H1 (cell line): ENCODE data around the gene PPP1R14B. TPM values are rescaled to one million over a fixed set of nuclear protein-coding genes. Genes with fewer than 3 reads are reported as not detected.

Experiments used
- CTCF ChIA-PET: fragments of 300-600 bp; sonication (Branson Sonifier 250); formaldehyde crosslinking; loops from one replicate; lab custom pipeline; 2021; ENCODE audit not compliant: partially characterized antibody; lab: Charles Lee
- POLR2A ChIA-PET: fragments of 300-600 bp; sonication (Branson Sonifier 250); formaldehyde crosslinking; loops from one replicate; lab custom pipeline; 2021; ENCODE audit warnings: inconsistent platforms; ENCODE audit not compliant: partially characterized antibody; lab: Charles Lee
- DNase-seq, 2 experiments: peaks; one replicate each; pipeline versions ENCODE4 v3.0.0 to v3.0.0-alpha.2; 2010 to 2022; ENCODE audit warnings: low spot score in 2 of 2, low read depth in 1 of 2, mixed read lengths in 1 of 2
- FAIRE-seq: peaks from 2 replicates; lab custom pipeline; 2011; peaks lifted over from hg19 to GRCh38; lab: Jason Lieb, UNC
- H2AFZ ChIP-seq: 2 replicates; pipeline ENCODE4 v1.8.1; 2012; ENCODE audit warnings: low read length, inconsistent platforms
- H2AK5ac ChIP-seq: 2 replicates; pipeline ENCODE4 v1.6.1; 2013; ENCODE audit warnings: low read depth, low read length
- H2BK120ac ChIP-seq: replicated peaks from 2 replicates; pipeline ENCODE3; 2013; ENCODE audit warnings: low read depth, low read length, inconsistent platforms
- H2BK12ac ChIP-seq: 2 replicates; pipeline ENCODE4 v1.6.1; 2013; ENCODE audit warnings: low read depth, low read length
- H2BK15ac ChIP-seq: 2 replicates; pipeline ENCODE4 v1.6.1; 2013; ENCODE audit warnings: low read length
- H2BK20ac ChIP-seq: 2 replicates; pipeline ENCODE4 v1.6.1; 2013; ENCODE audit warnings: low read length
- H2BK5ac ChIP-seq: 2 replicates; pipeline ENCODE4 v1.6.1; 2013; ENCODE audit warnings: low read depth, low read length
- H3K14ac ChIP-seq: 2 replicates; pipeline ENCODE4 v1.6.1; 2013; ENCODE audit warnings: inconsistent platforms; ENCODE audit not compliant: insufficient read length
- H3K18ac ChIP-seq: 2 replicates; pipeline ENCODE4 v1.6.1; 2013; ENCODE audit warnings: low read length; ENCODE audit errors: extremely low read depth
- H3K23ac ChIP-seq: 2 replicates; pipeline ENCODE4 v1.6.1; 2013; ENCODE audit warnings: inconsistent platforms; ENCODE audit not compliant: insufficient read length
- H3K23me2 ChIP-seq: 2 replicates; pipeline ENCODE4 v1.6.1; 2013; ENCODE audit warnings: low read depth, low read length
- H3K27ac ChIP-seq: 2 replicates; pipeline ENCODE4 v1.6.1; 2011; ENCODE audit warnings: low read depth, low read length, inconsistent platforms
- H3K27me3 ChIP-seq, 4 experiments: replicated peaks in 1 of 4; 1 replicate in 1 of 4; 2 replicates in 3 of 4; pipeline versions ENCODE4 v1.6.1 to v1.8.1; 2011 to 2013; ENCODE audit warnings: low read length in 3 of 4, mild to moderate bottlenecking in 3 of 4, inconsistent platforms in 2 of 4, mixed read lengths in 2 of 4, moderate library complexity in 1 of 4; ENCODE audit not compliant: control insufficient read depth in 3 of 4, insufficient read depth in 3 of 4; ENCODE audit errors: extremely low read depth in 1 of 4
- H3K36me3 ChIP-seq, 4 experiments: 2 replicates each; pipeline versions ENCODE4 v1.6.1 to v1.8.1; 2011 to 2013; ENCODE audit warnings: mild to moderate bottlenecking in 4 of 4, low read length in 3 of 4, moderate library complexity in 2 of 4, control low read depth in 1 of 4, inconsistent platforms in 1 of 4; ENCODE audit not compliant: insufficient read depth in 4 of 4, control insufficient read depth in 2 of 4
- H3K4ac ChIP-seq: replicated peaks from 2 replicates; pipeline ENCODE3; 2013; ENCODE audit warnings: low read length, low read depth, mixed read lengths, inconsistent platforms; ENCODE audit not compliant: insufficient read length
- H3K4me1 ChIP-seq, 4 experiments: replicated peaks in 1 of 4; 1 replicate in 1 of 4; 2 replicates in 3 of 4; pipeline versions ENCODE4 v1.6.1 to v1.8.1; 2011 to 2013; ENCODE audit warnings: low read length in 3 of 4, inconsistent platforms in 2 of 4, mixed read lengths in 1 of 4; ENCODE audit not compliant: insufficient read depth in 4 of 4, control insufficient read depth in 3 of 4
- H3K4me2 ChIP-seq, 2 experiments: 2 replicates each; pipeline versions ENCODE4 v1.6.1 to v1.8.1; 2011 to 2013; ENCODE audit warnings: low read depth in 2 of 2, low read length in 2 of 2, control low read depth in 1 of 2, inconsistent platforms in 1 of 2, mild to moderate bottlenecking in 1 of 2; ENCODE audit not compliant: insufficient read depth in 1 of 2
- H3K4me3 ChIP-seq, 4 experiments: fragments of 200-600, 300-600 bp in 1 of 4; sonication (generic), shearing (Covaris generic), sonication (Bioruptor Twin) in 1 of 4; 2 replicates each; pipeline versions ENCODE4 v1.5.1 to v1.8.1; 2011 to 2016; ENCODE audit warnings: low read length in 4 of 4, low read depth in 3 of 4, control low read depth in 2 of 4, inconsistent platforms in 2 of 4, mild to moderate bottlenecking in 2 of 4, mixed read lengths in 1 of 4, moderate library complexity in 1 of 4; ENCODE audit not compliant: insufficient read depth in 2 of 4; ENCODE audit errors: extremely low read depth in 1 of 4
- H3K56ac ChIP-seq: replicated peaks from 2 replicates; pipeline ENCODE3; 2013; ENCODE audit warnings: low read depth, mild to moderate bottlenecking, mixed read lengths, low read length, inconsistent platforms; ENCODE audit not compliant: insufficient read length
- H3K79me1 ChIP-seq: 2 replicates; pipeline ENCODE4 v1.6.1; 2013; ENCODE audit warnings: low read depth, low read length, control low read depth
- H3K79me2 ChIP-seq, 2 experiments: 2 replicates each; pipeline versions ENCODE4 v1.6.1 to v1.8.1; 2012 to 2013; ENCODE audit warnings: low read length in 2 of 2, mild to moderate bottlenecking in 2 of 2, inconsistent platforms in 1 of 2; ENCODE audit not compliant: insufficient read depth in 2 of 2, control insufficient read depth in 1 of 2
- H3K9ac ChIP-seq, 4 experiments: replicated peaks in 1 of 4; 1 replicate in 1 of 4; 2 replicates in 3 of 4; pipeline versions ENCODE4 v1.6.1 to v1.8.1; 2011 to 2013; ENCODE audit warnings: low read depth in 3 of 4, low read length in 3 of 4, control low read depth in 2 of 4, mild to moderate bottlenecking in 2 of 4, moderate library complexity in 2 of 4, inconsistent platforms in 1 of 4; ENCODE audit errors: extremely low read depth in 1 of 4
- H3K9me3 ChIP-seq, 2 experiments: 2 replicates each; pipeline versions ENCODE4 v1.6.1 to v1.8.1; 2012 to 2013; ENCODE audit warnings: mild to moderate bottlenecking in 2 of 2, moderate library complexity in 2 of 2, control low read depth in 1 of 2, inconsistent platforms in 1 of 2, low read depth in 1 of 2, low read length in 1 of 2, mixed read lengths in 1 of 2; ENCODE audit not compliant: insufficient read depth in 2 of 2
- H4K20me1 ChIP-seq, 2 experiments: replicated peaks in 1 of 2; 2 replicates each; pipeline versions ENCODE3 to v1.8.1; 2011 to 2013; ENCODE audit warnings: inconsistent platforms in 2 of 2, low read length in 2 of 2, mild to moderate bottlenecking in 1 of 2; ENCODE audit not compliant: insufficient read depth in 2 of 2, control insufficient read depth in 1 of 2
- H4K5ac ChIP-seq: 2 replicates; pipeline ENCODE4 v1.6.1; 2013; ENCODE audit warnings: low read length, low read depth, mixed read lengths, inconsistent platforms; ENCODE audit not compliant: insufficient read length
- H4K8ac ChIP-seq: 2 replicates; pipeline ENCODE4 v1.8.0; 2013; ENCODE audit warnings: mild to moderate bottlenecking, moderate library complexity, low read length, inconsistent platforms; ENCODE audit not compliant: insufficient read depth; ENCODE audit errors: extremely low read depth
- H4K91ac ChIP-seq: replicated peaks from 2 replicates; pipeline ENCODE3; 2013; ENCODE audit warnings: low read length, mixed read lengths, inconsistent platforms; ENCODE audit not compliant: insufficient read length
- CHD1 ChIP-seq: IDR thresholded peaks from 2 replicates; pipeline ENCODE4 v1.6.1; 2012; ENCODE audit warnings: low read depth, low read length, improper control_type of control experiment
- CTCF ChIP-seq, 3 experiments: IDR thresholded peaks; 1 replicate in 2 of 3; 2 replicates in 1 of 3; pipeline versions ENCODE4 v1.5.1 to v1.6.1; 2011; ENCODE audit warnings: low read length in 3 of 3, mild to moderate bottlenecking in 3 of 3, inconsistent platforms in 2 of 3, low read depth in 1 of 3, moderate library complexity in 1 of 3; ENCODE audit not compliant: insufficient read depth in 1 of 3; ENCODE audit errors: control extremely low read depth in 1 of 3
- NRF1 ChIP-seq: IDR thresholded peaks from 2 replicates; pipeline ENCODE4 v1.6.1; 2011; ENCODE audit warnings: mild to moderate bottlenecking, low read depth, low read length, improper control_type of control experiment
- PHF8 ChIP-seq: fragments of 200-600 bp; sonication (generic); conservative IDR thresholded peaks from 2 replicates; pipeline ENCODE4 v1.7.1; 2012; ENCODE audit warnings: low read depth, mild to moderate bottlenecking, inconsistent platforms, low read length, moderate library complexity
- SIX5 ChIP-seq: IDR thresholded peaks from 2 replicates; pipeline ENCODE4 v1.6.1; 2011; ENCODE audit warnings: mild to moderate bottlenecking, low read depth, low read length
- SP2 ChIP-seq: IDR thresholded peaks from 2 replicates; pipeline ENCODE4 v1.6.1; 2012; ENCODE audit warnings: mild to moderate bottlenecking, low read length, inconsistent platforms
- SRF ChIP-seq: IDR thresholded peaks from 2 replicates; pipeline ENCODE4 v1.6.1; 2011; ENCODE audit warnings: mild to moderate bottlenecking, low read depth, low read length, moderate library complexity
- YY1 ChIP-seq: IDR thresholded peaks from 2 replicates; pipeline ENCODE4 v1.6.1; 2011; ENCODE audit warnings: low read depth, mild to moderate bottlenecking, low read length
- WGBS, 2 experiments: shearing (Covaris generic) in 1 of 2; methylation state at CpG; one replicate each; pipeline versions ENCODE4 v1.1.6 to v1.1.7; 2013 to 2015; ENCODE audit warnings: low lambda C conversion rate in 2 of 2, mixed read lengths in 2 of 2, inconsistent platforms in 1 of 2, low coverage in 1 of 2, missing lambda C conversion rate in 1 of 2; ENCODE audit not compliant: insufficient replicate concordance in 2 of 2, insufficient coverage in 1 of 2, insufficient read length in 1 of 2; ENCODE audit errors: extremely low coverage in 1 of 2, missing lambda C conversion rate in 1 of 2; 5-methylcytosine and 5-hydroxymethylcytosine counted together
- polyA plus RNA-seq, 7 experiments: library from polyadenylated mRNA; depleted of rRNA in 3 of 7; stranded (reverse) in 5 of 7; unstranded in 2 of 7; fragments of >200 nt in 5 of 7; fragments of 200-250 nt in 2 of 7; gene quantifications; 1 replicate in 5 of 7; 2 replicates in 1 of 7; 4 replicates in 1 of 7; pipeline versions ENCODE4 v1.2.1 to v1.2.3, GENCODE V29; 2011 to 2013; ENCODE audit warnings: missing spikeins in 2 of 7, mixed read lengths in 2 of 7
- total RNA-seq: library from RNA; stranded (reverse); fragmentation: NEBNext Ultra II Directional; extraction: Animal tissue kit (Norgen Biotek cat#: 25700); gene quantifications from 2 replicates; pipeline ENCODE4 v1.2.1, GENCODE V29; 2021

PPP1R14B gene
- total and polyA plus RNA-seq, 2 of the 8 experiments (the other 6 are each of a cell fraction or from before 2014, with no cell fraction given), result 265 to 419 TPM

GRCh38 chr11:64249563-64250414, 3.0 kb upstream of the PPP1R14B start:
- H3K23ac ChIP-seq, result no peak overlapping the region
- peaks cover 0 to 8% (median 3%) of the 10 kb centered on the region in 4 experiments; a peak in 5 of 8 replicates for H3K36me3 ChIP-seq
- peak overlapping the region; percentile 25 for H3K4ac ChIP-seq
- H2BK120ac ChIP-seq, result peak overlapping the region; percentile 81
- H3K9ac ChIP-seq, result peak overlapping the region in 2 of 4 experiments; percentile 38 to 42; a peak in 2 of 7 replicates
- peak overlapping the region; percentile 11 for H4K5ac ChIP-seq
- DNase-seq, result peak in 1 of 2 experiments; percentile 65
- no peak overlapping the region for H2AFZ ChIP-seq
- H3K4me2 ChIP-seq, result peak overlapping the region; percentile 73 to 99
- peak overlapping the region; percentile 90 for H4K91ac ChIP-seq
- peaks cover 6 to 38% of the 10 kb centered on the region in 2 experiments; a peak in 3 of 4 replicates for H3K79me2 ChIP-seq
- H2BK20ac ChIP-seq, result peak overlapping the region; percentile 88
- no peaks in the 10 kb centered on the region for H3K27me3 ChIP-seq
- H4K20me1 ChIP-seq, result peaks cover 6 to 15% of the 10 kb centered on the region in 2 experiments
- peak overlapping the region; percentile 48 for H3K56ac ChIP-seq
- peak overlapping the region; percentile 70; the same call in 1 of the 2 replicates for H3K27ac ChIP-seq
- H2BK12ac ChIP-seq, result peak overlapping the region; percentile 99; the same call in 1 of the 2 replicates
- no peak for FAIRE-seq
- H4K8ac ChIP-seq, result no peak overlapping the region
- WGBS, 2 experiments, result 52% methylated on average over 8 of the region's 8 CpGs; no CpG with 5 or more reads in 1 of the 2 experiments
- peak overlapping the region; percentile 93 for H2BK15ac ChIP-seq
- H3K18ac ChIP-seq, result peak overlapping the region; percentile 98
- peaks cover 0 to 47% (median 35%) of the 10 kb centered on the region in 4 experiments; a peak in 6 of 7 replicates for H3K4me1 ChIP-seq
- H3K14ac ChIP-seq, result peak overlapping the region; percentile 16
- peaks cover 20% of the 10 kb centered on the region for H3K23me2 ChIP-seq
- H2BK5ac ChIP-seq, result peak overlapping the region; percentile 88; the same call in 1 of the 2 replicates
- ChIA-PET CTCF (interaction anchor here (0.5 to 10.0 kb wide), 21 partner anchors 12 to 403 kb away, joined by 3 to 102 read pairs (median 5); partner anchors contain the start of genes CATSPERZ, FERMT3, NUDT22 and PRDX5), POLR2A (interaction anchor here (0.6 to 13.1 kb wide), 20 partner anchors 7 to 271 kb away, joined by 3 to 352 read pairs (median 6); partner anchors contain the start of genes BAD, DNAJC4, ESRRA and FKBP2)
- H2AK5ac ChIP-seq, result peak overlapping the region; percentile 92; the same call in 1 of the 2 replicates
- H3K79me1 ChIP-seq, result peaks cover 9% of the 10 kb centered on the region
- H3K9me3 ChIP-seq, result no peaks in the 10 kb centered on the region
- H3K4me3 ChIP-seq, result peak overlapping the region in 3 of 4 experiments; percentile 8 to 63 (median 46); a peak in 6 of 8 replicates
- TF ChIP-seq SP2, result no peak
- peak in 1 of 3 experiments; percentile 4; a peak in 1 of 4 replicates for TF ChIP-seq CTCF (IDR thresholded peaks at IDR 0.05; ENCODE audit: control extremely low read depth in 1 of 3, insufficient read depth in 1 of 3, low read depth in 1 of 3, low read length in 3 of 3)
- TF ChIP-seq CHD1, result no peak
- TF ChIP-seq PHF8, result no peak
- no peak for TF ChIP-seq SRF
- no peak for TF ChIP-seq SIX5
- TF ChIP-seq NRF1, result no peak
- TF ChIP-seq YY1, result peak; percentile 84
